H9 (cell line): ENCODE data around the gene TMEM131. TPM values are rescaled to one million over a fixed set of nuclear protein-coding genes. Genes with fewer than 3 reads are reported as not detected.

Source experiments
- DNase-seq: peaks from one replicate; pipeline ENCODE4 v3.0.0-alpha.2; 2017
- H2AFZ ChIP-seq: one replicate; pipeline ENCODE4 v1.6.1; 2013; ENCODE audit warnings: mild to moderate bottlenecking, low read length, control low read depth, moderate library complexity
- H2AK5ac ChIP-seq: 2 replicates; pipeline ENCODE4 v1.6.1; 2013; ENCODE audit warnings: low read length, control low read depth, mixed read lengths; ENCODE audit not compliant: insufficient read length
- H2BK120ac ChIP-seq: one replicate; pipeline ENCODE4 v1.6.1; 2013; ENCODE audit warnings: low read depth, mild to moderate bottlenecking, low read length, control low read depth, inconsistent platforms; ENCODE audit not compliant: poor library complexity, severe bottlenecking
- H2BK12ac ChIP-seq: 2 replicates; pipeline ENCODE4 v1.6.1; 2013; ENCODE audit warnings: low read length, control low read depth, mixed read lengths, low read depth; ENCODE audit not compliant: insufficient read length
- H2BK15ac ChIP-seq: 2 replicates; pipeline ENCODE4 v1.6.1; 2013; ENCODE audit warnings: low read depth, low read length, control low read depth
- H2BK20ac ChIP-seq: one replicate; pipeline ENCODE4 v1.6.1; 2013; ENCODE audit warnings: low read depth, mild to moderate bottlenecking, low read length, control low read depth, inconsistent platforms; ENCODE audit not compliant: poor library complexity, severe bottlenecking
- H2BK5ac ChIP-seq: 2 replicates; pipeline ENCODE4 v1.6.1; 2013; ENCODE audit warnings: low read length, control low read depth, mixed read lengths; ENCODE audit not compliant: insufficient read length
- H3K14ac ChIP-seq: 2 replicates; pipeline ENCODE4 v1.6.1; 2013; ENCODE audit warnings: low read length, control low read depth; ENCODE audit not compliant: insufficient read depth
- H3K18ac ChIP-seq: 2 replicates; pipeline ENCODE4 v1.6.1; 2013; ENCODE audit warnings: low read depth, mild to moderate bottlenecking, mixed read lengths, low read length, control low read depth; ENCODE audit not compliant: insufficient read length
- H3K23ac ChIP-seq: 2 replicates; pipeline ENCODE4 v1.6.1; 2013; ENCODE audit warnings: low read length, control low read depth, mixed read lengths, low read depth; ENCODE audit not compliant: insufficient read length
- H3K23me2 ChIP-seq: 2 replicates; pipeline ENCODE4 v1.6.1; 2013; ENCODE audit warnings: low read depth, mild to moderate bottlenecking, mixed read lengths, low read length, control low read depth; ENCODE audit not compliant: insufficient read length, poor library complexity, severe bottlenecking
- H3K27ac ChIP-seq: 2 replicates; pipeline ENCODE4 v1.5.1; 2013; ENCODE audit warnings: low read length, control low read depth, mixed read lengths, low read depth; ENCODE audit not compliant: insufficient read length
- H3K27me3 ChIP-seq: 2 replicates; pipeline ENCODE4 v1.6.1; 2013; ENCODE audit warnings: low read length, control low read depth, inconsistent platforms; ENCODE audit not compliant: insufficient read depth
- H3K4ac ChIP-seq: 2 replicates; pipeline ENCODE4 v1.6.1; 2013; ENCODE audit warnings: low read depth, mild to moderate bottlenecking, control low read depth, inconsistent platforms, low read length, moderate library complexity
- H3K4me1 ChIP-seq: 2 replicates; pipeline ENCODE4 v1.6.1; 2013; ENCODE audit warnings: low read length, control low read depth, inconsistent platforms; ENCODE audit not compliant: insufficient read depth
- H3K4me2 ChIP-seq: 2 replicates; pipeline ENCODE4 v1.6.1; 2013; ENCODE audit warnings: low read length, control low read depth, mixed read lengths; ENCODE audit not compliant: insufficient read length, insufficient read depth
- H3K56ac ChIP-seq: 2 replicates; pipeline ENCODE4 v1.6.1; 2013; ENCODE audit warnings: low read depth, mild to moderate bottlenecking, mixed read lengths, low read length, control low read depth; ENCODE audit not compliant: insufficient read length
- H3K79me1 ChIP-seq: 2 replicates; pipeline ENCODE4 v1.6.1; 2013; ENCODE audit warnings: low read depth, mild to moderate bottlenecking, moderate library complexity, low read length, control low read depth, inconsistent platforms; ENCODE audit not compliant: insufficient read depth, poor library complexity, severe bottlenecking
- H3K79me2 ChIP-seq: 2 replicates; pipeline ENCODE4 v1.6.1; 2013; ENCODE audit warnings: low read length, control low read depth, inconsistent platforms; ENCODE audit not compliant: insufficient read depth
- H3K9ac ChIP-seq: 2 replicates; pipeline ENCODE4 v1.6.1; 2013; ENCODE audit warnings: low read length, control low read depth, mixed read lengths; ENCODE audit not compliant: insufficient read length; ENCODE audit errors: extremely low read depth
- H3K9me3 ChIP-seq: one replicate; pipeline ENCODE4 v1.6.1; 2013; ENCODE audit warnings: low read depth, low read length, inconsistent platforms; ENCODE audit not compliant: control insufficient read depth
- H3T11ph ChIP-seq: one replicate; pipeline ENCODE4 v1.6.1; 2013; ENCODE audit warnings: mild to moderate bottlenecking, low read length, control low read depth, inconsistent platforms
- H4K20me1 ChIP-seq: one replicate; pipeline ENCODE4 v1.6.1; 2013; ENCODE audit not compliant: control insufficient read depth, insufficient read length, insufficient read depth
- H4K5ac ChIP-seq: 2 replicates; pipeline ENCODE4 v1.6.1; 2013; ENCODE audit warnings: low read depth, mild to moderate bottlenecking, mixed read lengths, low read length, control low read depth; ENCODE audit not compliant: insufficient read length
- H4K8ac ChIP-seq: replicated peaks from 2 replicates; pipeline ENCODE4 v1.6.1; 2013; ENCODE audit warnings: low read length, control low read depth, mixed read lengths, low read depth; ENCODE audit not compliant: insufficient read length
- H4K91ac ChIP-seq: 2 replicates; pipeline ENCODE4 v1.6.1; 2013; ENCODE audit warnings: low read depth, mild to moderate bottlenecking, moderate library complexity, mixed read lengths, low read length, control low read depth; ENCODE audit not compliant: insufficient read length
- H3K27ac Mint-ChIP-seq, 3 experiments: 2 replicates in 2 of 3; 3 replicates in 1 of 3; pipeline ENCODE4 v1.8.0; 2020 to 2021; ENCODE audit warnings: mixed read lengths in 3 of 3, mild to moderate bottlenecking in 1 of 3, moderate library complexity in 1 of 3
- H3K27me3 Mint-ChIP-seq: 2 replicates; pipeline ENCODE4 v1.8.0; 2021; ENCODE audit warnings: low read depth, mild to moderate bottlenecking, moderate library complexity, mixed read lengths
- H3K36me3 Mint-ChIP-seq, 3 experiments: 2 replicates in 2 of 3; 3 replicates in 1 of 3; pipeline ENCODE4 v1.8.0; 2020 to 2021; ENCODE audit warnings: low read depth in 3 of 3, mixed read lengths in 3 of 3; ENCODE audit not compliant: insufficient read depth in 1 of 3
- H3K4me1 Mint-ChIP-seq, 2 experiments: 2 replicates each; pipeline ENCODE4 v1.8.0; 2020; ENCODE audit warnings: mixed read lengths in 2 of 2
- H3K4me3 Mint-ChIP-seq, 2 experiments: 2 replicates in 1 of 2; 3 replicates in 1 of 2; pipeline ENCODE4 v1.8.0; 2020 to 2021; ENCODE audit warnings: mild to moderate bottlenecking in 2 of 2, mixed read lengths in 2 of 2, moderate library complexity in 1 of 2
- H3K9me3 Mint-ChIP-seq, 2 experiments: 2 replicates in 1 of 2; 3 replicates in 1 of 2; pipeline ENCODE4 v1.8.0; 2020; ENCODE audit warnings: mild to moderate bottlenecking in 2 of 2, mixed read lengths in 2 of 2, moderate library complexity in 1 of 2
- CTCF ChIP-seq: fragments of 200-600 bp; sonication (generic); conservative IDR thresholded peaks from 3 replicates; pipeline ENCODE4 v1.8.0; 2021; ENCODE audit warnings: antibody characterized with exemption, mild to moderate bottlenecking
- WGBS: extraction: QIAGEN DNeasy Blood & Tissue Kit; methylation state at CpG from one replicate; pipeline ENCODE4 v1.1.7; 2013; ENCODE audit warnings: missing lambda C conversion rate, low lambda C conversion rate, mixed read lengths; ENCODE audit not compliant: insufficient read length; ENCODE audit errors: extremely low coverage; 5-methylcytosine and 5-hydroxymethylcytosine counted together
- total RNA-seq: library from RNA; stranded (reverse); gene quantifications from 2 replicates; pipeline ENCODE4 v1.2.1, GENCODE V29; 2021

The TMEM131 gene
- total RNA-seq, 1 experiment from 2014 or later = 20.9 TPM

DNA sequence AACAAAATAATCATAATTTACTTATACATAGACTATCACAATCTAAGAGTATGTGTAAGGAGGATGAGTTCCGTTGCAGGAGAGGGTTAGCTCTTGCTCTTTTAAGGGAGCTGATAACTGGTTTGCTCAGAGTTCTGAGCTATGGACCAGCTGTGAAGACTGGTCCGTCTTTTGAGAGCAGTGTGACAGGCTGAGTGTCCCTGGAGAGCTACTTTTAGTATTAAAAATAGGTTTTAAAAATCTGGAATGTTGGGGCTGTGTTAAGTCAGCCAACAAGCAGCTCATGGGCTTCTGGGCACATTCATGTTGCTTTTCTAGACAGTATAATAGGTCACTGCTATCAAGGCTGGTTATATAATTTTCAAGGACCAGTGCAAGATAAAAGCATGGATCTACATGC, 41.5 kb upstream of the TMEM131 start:
- no peaks in the 10 kb centered on the region for H3K9me3 Mint-ChIP-seq
- Histone ChIP-seq H4K5ac (no peak overlapping the region), H2BK15ac (no peak overlapping the region), H3K9ac (no peak overlapping the region), H3K79me2 (no peaks in the 10 kb centered on the region), H3K14ac (no peak overlapping the region), H2AK5ac (no peak overlapping the region), H4K91ac (no peak overlapping the region), H3K27ac (no peak overlapping the region), H3K18ac (no peak overlapping the region), H3K27me3 (no peaks in the 10 kb centered on the region), H3K4me1 (peaks cover 2% of the 10 kb centered on the region; the same call in 1 of the 2 replicates), H3K9me3 (no peaks in the 10 kb centered on the region), H2BK12ac (no peak overlapping the region), H4K8ac (no peak overlapping the region), H3K23me2 (no peaks in the 10 kb centered on the region), H3K56ac (no peak overlapping the region), H2BK5ac (no peak overlapping the region), H3T11ph (no peak overlapping the region), H4K20me1 (no peaks in the 10 kb centered on the region), H3K79me1 (no peaks in the 10 kb centered on the region), H2BK20ac (no peak overlapping the region), H3K23ac (no peak overlapping the region), H3K4me2 (no peak overlapping the region), H3K4ac (no peak overlapping the region), H2BK120ac (no peak overlapping the region), H2AFZ (no peak overlapping the region)
- peaks cover 31% of the 10 kb centered on the region in 2 experiments for H3K4me1 Mint-ChIP-seq
- no peaks in the 10 kb centered on the region for H3K36me3 Mint-ChIP-seq
- no peak for TF ChIP-seq CTCF
- no peak overlapping the region for H3K4me3 Mint-ChIP-seq
- peaks cover 3% of the 10 kb centered on the region; the same call in 1 of the 2 replicates for H3K27me3 Mint-ChIP-seq
- WGBS = no CpG with 5 or more reads among the region's 2 CpGs
- DNase-seq = no peak
- H3K27ac Mint-ChIP-seq = peak overlapping the region in 1 of 3 experiments; percentile 69; a peak in 1 of 7 replicates
